ENCODE measurements around the gene ASS1. TPM values are rescaled to one million over a fixed set of nuclear protein-coding genes. Genes with fewer than 3 reads are reported as not detected.

Gene ASS1
- total and polyA plus RNA-seq, 2 donors (not counting 1 experiment from before 2014, with no cell fraction given), result 0.30 to 0.44 TPM

DNA sequence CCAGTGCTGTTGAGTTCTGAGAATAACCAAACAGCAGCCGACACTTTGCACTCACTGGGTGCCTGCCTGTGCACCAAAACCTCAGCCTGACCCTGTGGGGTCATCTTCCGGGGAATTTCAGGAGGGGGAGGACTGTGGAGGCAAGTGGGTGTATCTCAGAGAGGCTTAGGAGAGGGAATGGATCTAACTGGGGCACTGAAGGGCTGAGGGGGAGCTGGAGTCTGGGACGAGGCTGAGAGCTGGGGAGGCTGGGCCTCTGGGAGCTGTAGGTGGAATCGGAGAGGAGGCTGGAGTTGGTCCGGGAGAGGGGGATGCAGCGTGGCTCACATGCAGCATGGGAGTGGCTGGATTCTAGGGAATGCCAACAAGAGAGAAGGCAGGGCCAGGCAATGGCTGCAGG is 14.9 kb upstream of the ASS1 start:
- intact Hi-C loops (cut with micrococcal nuclease), result no loop called here
- no peaks in the 10 kb centered on the region for H3K9me3 Mint-ChIP-seq (ENCODE audit: insufficient read depth)
- ATAC-seq (ENCODE audit: low read depth), result no peak
- H2AFZ ChIP-seq (ENCODE audit: insufficient read depth, low read depth, low read length, poor library complexity, severe bottlenecking), result no peak overlapping the region
- no peak overlapping the region for H3K4me2 ChIP-seq (replicated peaks; ENCODE audit: low read depth, low read length, poor library complexity, severe bottlenecking)
- H3K4me3 ChIP-seq (ENCODE audit: control extremely low read depth in 1 of 5, extremely low read depth in 1 of 5, insufficient read depth in 1 of 5, low read depth in 2 of 5, low read length in 4 of 5), result no peak overlapping the region
- H3K27ac ChIP-seq (ENCODE audit: low read length in 2 of 2), result no peak overlapping the region
- POLR2A ChIA-PET, result no interaction called here
- CTCF ChIA-PET, result no interaction called here
- peaks cover 16% of the 10 kb centered on the region for H3K27me3 Mint-ChIP-seq
- H3K27me3 ChIP-seq (replicated peaks in 1 of 4; ENCODE audit: control extremely low read depth in 1 of 4, control insufficient read depth in 3 of 4, insufficient read depth in 4 of 4, low read length in 3 of 4), result peaks cover 0 to 40% (median 4%) of the 10 kb centered on the region in 4 experiments
- WGBS (ENCODE audit: insufficient coverage), result 95% methylated on average over 6 of the region's 6 CpGs
- peaks cover 5% of the 10 kb centered on the region for H3K4me1 Mint-ChIP-seq
- no peak for DNase-seq
- no peak overlapping the region for H3K27ac Mint-ChIP-seq
- H3K36me3 ChIP-seq (replicated peaks in 1 of 2; ENCODE audit: control extremely low read depth in 1 of 2, control insufficient read depth in 1 of 2, extremely low read depth in 1 of 2, insufficient read depth in 2 of 2, low read length in 1 of 2), result no peaks in the 10 kb centered on the region
- H3K9me3 ChIP-seq (ENCODE audit: control extremely low read depth in 1 of 3, control insufficient read depth in 2 of 3, insufficient read depth in 1 of 3, low read length in 2 of 3), result peaks cover 0 to 29% (median 0%) of the 10 kb centered on the region in 3 donors
- H3K79me2 ChIP-seq (ENCODE audit: control insufficient read depth, insufficient read depth, low read length), result no peaks in the 10 kb centered on the region
- TF ChIP-seq, protein P1, sequence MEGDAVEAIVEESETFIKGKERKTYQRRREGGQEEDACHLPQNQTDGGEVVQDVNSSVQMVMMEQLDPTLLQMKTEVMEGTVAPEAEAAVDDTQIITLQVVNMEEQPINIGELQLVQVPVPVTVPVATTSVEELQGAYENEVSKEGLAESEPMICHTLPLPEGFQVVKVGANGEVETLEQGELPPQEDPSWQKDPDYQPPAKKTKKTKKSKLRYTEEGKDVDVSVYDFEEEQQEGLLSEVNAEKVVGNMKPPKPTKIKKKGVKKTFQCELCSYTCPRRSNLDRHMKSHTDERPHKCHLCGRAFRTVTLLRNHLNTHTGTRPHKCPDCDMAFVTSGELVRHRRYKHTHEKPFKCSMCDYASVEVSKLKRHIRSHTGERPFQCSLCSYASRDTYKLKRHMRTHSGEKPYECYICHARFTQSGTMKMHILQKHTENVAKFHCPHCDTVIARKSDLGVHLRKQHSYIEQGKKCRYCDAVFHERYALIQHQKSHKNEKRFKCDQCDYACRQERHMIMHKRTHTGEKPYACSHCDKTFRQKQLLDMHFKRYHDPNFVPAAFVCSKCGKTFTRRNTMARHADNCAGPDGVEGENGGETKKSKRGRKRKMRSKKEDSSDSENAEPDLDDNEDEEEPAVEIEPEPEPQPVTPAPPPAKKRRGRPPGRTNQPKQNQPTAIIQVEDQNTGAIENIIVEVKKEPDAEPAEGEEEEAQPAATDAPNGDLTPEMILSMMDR (IDR thresholded peaks at IDR 0.05), result no peak
- no peak for TF ChIP-seq EZH2 (IDR thresholded peaks at IDR 0.05; ENCODE audit: borderline replicate concordance, insufficient read depth, low read depth, low read length, poor library complexity, severe bottlenecking)
- H4K20me1 ChIP-seq (ENCODE audit: control insufficient read depth, insufficient read depth, low read length, poor library complexity, severe bottlenecking), result no peaks in the 10 kb centered on the region
- H3K4me3 Mint-ChIP-seq, result no peak overlapping the region
- no peak overlapping the region for H3K9ac ChIP-seq (ENCODE audit: low read length)
- peaks cover 0 to 7% of the 10 kb centered on the region in 2 donors for H3K4me1 ChIP-seq (ENCODE audit: control insufficient read depth in 2 of 2, insufficient read depth in 2 of 2, low read length in 2 of 2)

DNA sequence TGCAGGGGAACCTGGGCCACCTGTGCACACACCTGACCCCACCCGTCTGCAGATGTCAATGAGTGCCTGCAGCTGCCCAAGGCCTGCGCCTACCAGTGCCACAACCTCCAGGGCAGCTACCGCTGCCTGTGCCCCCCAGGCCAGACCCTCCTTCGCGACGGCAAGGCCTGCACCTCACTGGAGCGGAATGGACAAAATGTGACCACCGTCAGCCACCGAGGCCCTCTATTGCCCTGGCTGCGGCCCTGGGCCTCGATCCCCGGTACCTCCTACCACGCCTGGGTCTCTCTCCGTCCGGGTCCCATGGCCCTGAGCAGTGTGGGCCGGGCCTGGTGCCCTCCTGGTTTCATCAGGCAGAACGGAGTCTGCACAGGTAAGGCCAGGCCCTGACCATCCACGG is 14.5 kb upstream of the ASS1 start:
- peaks cover 18% of the 10 kb centered on the region for H3K27me3 Mint-ChIP-seq
- POLR2A ChIA-PET, result no interaction called here
- 94% methylated on average over 18 of the region's 18 CpGs for WGBS (ENCODE audit: insufficient coverage)

More for the DNA sequence above, 14.5 kb upstream of the ASS1 start:
- Histone ChIP-seq H3K79me2 (ENCODE audit: control insufficient read depth, insufficient read depth, low read length) (no peaks in the 10 kb centered on the region), H3K9me3 (ENCODE audit: control extremely low read depth in 1 of 3, control insufficient read depth in 2 of 3, insufficient read depth in 1 of 3, low read length in 2 of 3) (peaks cover 0 to 29% (median 0%) of the 10 kb centered on the region in 3 donors), H3K27ac (ENCODE audit: low read length in 2 of 2) (no peak overlapping the region), H3K4me2 (replicated peaks; ENCODE audit: low read depth, low read length, poor library complexity, severe bottlenecking) (no peak overlapping the region), H4K20me1 (ENCODE audit: control insufficient read depth, insufficient read depth, low read length, poor library complexity, severe bottlenecking) (no peaks in the 10 kb centered on the region), H2AFZ (ENCODE audit: insufficient read depth, low read depth, low read length, poor library complexity, severe bottlenecking) (no peak overlapping the region), H3K9ac (ENCODE audit: low read length) (no peak overlapping the region), H3K36me3 (replicated peaks in 1 of 2; ENCODE audit: control extremely low read depth in 1 of 2, control insufficient read depth in 1 of 2, extremely low read depth in 1 of 2, insufficient read depth in 2 of 2, low read length in 1 of 2) (no peaks in the 10 kb centered on the region), H3K4me1 (ENCODE audit: control insufficient read depth in 2 of 2, insufficient read depth in 2 of 2, low read length in 2 of 2) (peaks cover 0 to 7% of the 10 kb centered on the region in 2 donors), H3K4me3 (ENCODE audit: control extremely low read depth in 1 of 5, extremely low read depth in 1 of 5, insufficient read depth in 1 of 5, low read depth in 2 of 5, low read length in 4 of 5) (no peak overlapping the region), H3K27me3 (replicated peaks in 1 of 4; ENCODE audit: control extremely low read depth in 1 of 4, control insufficient read depth in 3 of 4, insufficient read depth in 4 of 4, low read length in 3 of 4) (peaks cover 0 to 40% (median 4%) of the 10 kb centered on the region in 4 experiments)
- intact Hi-C loops (cut with micrococcal nuclease), result no loop called here
- DNase-seq (no peak), ATAC-seq (ENCODE audit: low read depth) (no peak)
- H3K4me1 Mint-ChIP-seq, result peaks cover 5% of the 10 kb centered on the region
- H3K27ac Mint-ChIP-seq, result no peak overlapping the region
- no peak overlapping the region for H3K4me3 Mint-ChIP-seq
- H3K9me3 Mint-ChIP-seq (ENCODE audit: insufficient read depth), result no peaks in the 10 kb centered on the region
- TF ChIP-seq, protein P1 (IDR thresholded peaks at IDR 0.05), result no peak
- no peak for TF ChIP-seq EZH2 (IDR thresholded peaks at IDR 0.05; ENCODE audit: borderline replicate concordance, insufficient read depth, low read depth, low read length, poor library complexity, severe bottlenecking)
- CTCF ChIA-PET, result no interaction called here
